Measurements from ENCODE around the gene TAF1B.

The TAF1B gene

GRCh38 chr2:9843229-9844035 lies at the start of gene TAF1B:
Gene TAF1B (plus strand): TSS chr2:9843474. CDS start chr2:9843542, 68 bp downstream.
- Mint-ChIP-seq H3K4me3 (peak within 1 kb of the TSS; percentile 92), H3K36me3 (ENCODE audit: low read depth) (peaks cover 22% of the 10 kb centered on the region), H3K4me1 (ENCODE audit: low read depth) (peaks cover 42% of the 10 kb centered on the region), H3K27ac (peak within 1 kb of the TSS; percentile 92), H3K27me3 (ENCODE audit: low read depth) (peaks cover 8% of the 10 kb centered on the region), H3K9me3 (no peaks in the 10 kb centered on the region)

GRCh38 chr2:9793918-9794717 lies 49.2 kb upstream of the TAF1B start:
- no peak overlapping the region for H3K4me3 Mint-ChIP-seq
- no peaks in the 10 kb centered on the region for H3K27me3 Mint-ChIP-seq (ENCODE audit: low read depth)
- peaks cover 18% of the 10 kb centered on the region for H3K4me1 Mint-ChIP-seq (ENCODE audit: low read depth)
- peaks cover 2% of the 10 kb centered on the region for H3K9me3 Mint-ChIP-seq
- no peak overlapping the region for H3K27ac Mint-ChIP-seq
- no peaks in the 10 kb centered on the region for H3K36me3 Mint-ChIP-seq (ENCODE audit: low read depth)

GRCh38 chr2:9795071-9795470 lies 48.2 kb upstream of the TAF1B start:
- peaks cover 27% of the 10 kb centered on the region for H3K4me1 Mint-ChIP-seq (ENCODE audit: low read depth)
- no peaks in the 10 kb centered on the region for H3K27me3 Mint-ChIP-seq (ENCODE audit: low read depth)
- H3K9me3 Mint-ChIP-seq, result no peaks in the 10 kb centered on the region
- H3K36me3 Mint-ChIP-seq (ENCODE audit: low read depth), result no peaks in the 10 kb centered on the region
- no peak overlapping the region for H3K4me3 Mint-ChIP-seq
- H3K27ac Mint-ChIP-seq, result no peak overlapping the region

GRCh38 chr2:9796056-9797010 lies 46.9 kb upstream of the TAF1B start:
- peaks cover 27% of the 10 kb centered on the region for H3K4me1 Mint-ChIP-seq (ENCODE audit: low read depth)
- H3K27ac Mint-ChIP-seq, result no peak overlapping the region
- H3K27me3 Mint-ChIP-seq (ENCODE audit: low read depth), result no peaks in the 10 kb centered on the region
- no peak overlapping the region for H3K4me3 Mint-ChIP-seq
- no peaks in the 10 kb centered on the region for H3K36me3 Mint-ChIP-seq (ENCODE audit: low read depth)
- no peaks in the 10 kb centered on the region for H3K9me3 Mint-ChIP-seq

- Mint-ChIP-seq H3K4me3 (no peak overlapping the region), H3K9me3 (no peaks in the 10 kb centered on the region), H3K4me1 (ENCODE audit: low read depth) (peaks cover 27% of the 10 kb centered on the region), H3K27me3 (ENCODE audit: low read depth) (no peaks in the 10 kb centered on the region), H3K27ac (no peak overlapping the region), H3K36me3 (ENCODE audit: low read depth) (no peaks in the 10 kb centered on the region)
Observed at GRCh38 chr2:9797086-9797485, 46.2 kb upstream of the TAF1B start.

GRCh38 chr2:9797681-9798556 lies 45.4 kb upstream of the TAF1B start:
- no peak overlapping the region for H3K4me3 Mint-ChIP-seq
- peak overlapping the region; percentile 46 for H3K27ac Mint-ChIP-seq
- no peaks in the 10 kb centered on the region for H3K36me3 Mint-ChIP-seq (ENCODE audit: low read depth)
- peaks cover 27% of the 10 kb centered on the region for H3K4me1 Mint-ChIP-seq (ENCODE audit: low read depth)
- no peaks in the 10 kb centered on the region for H3K27me3 Mint-ChIP-seq (ENCODE audit: low read depth)
- H3K9me3 Mint-ChIP-seq, result no peaks in the 10 kb centered on the region

GRCh38 chr2:9799011-9799596 lies 44.2 kb upstream of the TAF1B start:
- peak overlapping the region; percentile 91 for H3K27ac Mint-ChIP-seq
- H3K4me1 Mint-ChIP-seq (ENCODE audit: low read depth), result peaks cover 27% of the 10 kb centered on the region
- peak overlapping the region; percentile 78 for H3K4me3 Mint-ChIP-seq
- no peaks in the 10 kb centered on the region for H3K36me3 Mint-ChIP-seq (ENCODE audit: low read depth)
- no peaks in the 10 kb centered on the region for H3K27me3 Mint-ChIP-seq (ENCODE audit: low read depth)
- H3K9me3 Mint-ChIP-seq, result no peaks in the 10 kb centered on the region

GRCh38 chr2:9799729-9800632 lies 43.3 kb upstream of the TAF1B start:
- no peaks in the 10 kb centered on the region for H3K36me3 Mint-ChIP-seq (ENCODE audit: low read depth)
- peak overlapping the region; percentile 78 for H3K4me3 Mint-ChIP-seq
- H3K9me3 Mint-ChIP-seq, result no peaks in the 10 kb centered on the region
- peaks cover 27% of the 10 kb centered on the region for H3K4me1 Mint-ChIP-seq (ENCODE audit: low read depth)
- peaks cover 9% of the 10 kb centered on the region for H3K27me3 Mint-ChIP-seq (ENCODE audit: low read depth)
- H3K27ac Mint-ChIP-seq, result peak overlapping the region; percentile 91

GRCh38 chr2:9800639-9800974 lies 42.7 kb upstream of the TAF1B start:
- H3K9me3 Mint-ChIP-seq, result no peaks in the 10 kb centered on the region
- peaks cover 9% of the 10 kb centered on the region for H3K27me3 Mint-ChIP-seq (ENCODE audit: low read depth)
- no peak overlapping the region for H3K4me3 Mint-ChIP-seq
- peaks cover 27% of the 10 kb centered on the region for H3K4me1 Mint-ChIP-seq (ENCODE audit: low read depth)
- H3K27ac Mint-ChIP-seq, result no peak overlapping the region
- no peaks in the 10 kb centered on the region for H3K36me3 Mint-ChIP-seq (ENCODE audit: low read depth)

GRCh38 chr2:9800975-9801726 lies 42.1 kb upstream of the TAF1B start:
- H3K27me3 Mint-ChIP-seq (ENCODE audit: low read depth), result peaks cover 13% of the 10 kb centered on the region
- no peaks in the 10 kb centered on the region for H3K36me3 Mint-ChIP-seq (ENCODE audit: low read depth)
- H3K27ac Mint-ChIP-seq, result peak overlapping the region; percentile 35
- no peak overlapping the region for H3K4me3 Mint-ChIP-seq
- no peaks in the 10 kb centered on the region for H3K9me3 Mint-ChIP-seq
- peaks cover 27% of the 10 kb centered on the region for H3K4me1 Mint-ChIP-seq (ENCODE audit: low read depth)

- Mint-ChIP-seq H3K4me3 (no peak overlapping the region), H3K36me3 (ENCODE audit: low read depth) (no peaks in the 10 kb centered on the region), H3K4me1 (ENCODE audit: low read depth) (peaks cover 25% of the 10 kb centered on the region), H3K9me3 (no peaks in the 10 kb centered on the region), H3K27ac (no peak overlapping the region), H3K27me3 (ENCODE audit: low read depth) (peaks cover 19% of the 10 kb centered on the region)
Observed at GRCh38 chr2:9802576-9802993, 40.7 kb upstream of the TAF1B start.

Measured in T-helper 1 cell treated with Interleukin-12 subunit alpha and Interleukin-12 subunit beta and Interleukin-4 antibody, amounts not matched to agents 30 μg/mL and 1 μg/mL, for 36 hours (primary cell).